ENCODE measurements around the gene JMJD7. TPM values are rescaled to one million over a fixed set of nuclear protein-coding genes. Genes with fewer than 3 reads are reported as not detected.

Gene JMJD7
- polyA plus RNA-seq, 2 of the 4 experiments (the other 2 are of a cell fraction): 3.4 to 3.8 TPM

GRCh38 chr15:41868321-41868720 is 40.4 kb downstream of the JMJD7 start:
- H3K4me2 ChIP-seq: no peak overlapping the region
- H3K4me1 ChIP-seq: no peaks in the 10 kb centered on the region
- FAIRE-seq (no peak), ATAC-seq (no peak), DNase-seq (ENCODE audit: low read depth in 1 of 2, low spot score in 1 of 2) (no peak)
- CTCF ChIA-PET: interaction anchor here (0.6 kb wide), 1 partner anchor 9 kb away, joined by 3 read pairs; no protein-coding TSS in a partner anchor
- WGBS (ENCODE audit: missing lambda C conversion rate): 87% methylated on average over 4 of the region's 15 CpGs
- TF ChIP-seq ZSCAN20 (CRISPR knock-in tag; IDR thresholded peaks at IDR 0.05) (no peak), USF2 (IDR thresholded peaks at IDR 0.05) (no peak), NFE2L2 (conservative IDR thresholded peaks at IDR 0.05; ENCODE audit: low read length) (no peak), RARB (CRISPR knock-in tag; IDR thresholded peaks at IDR 0.05) (no peak), POLR2AphosphoS2 (conservative IDR thresholded peaks at IDR 0.05; ENCODE audit: low read length) (no peak), RAD21 (conservative IDR thresholded peaks at IDR 0.05 in 1 of 2, IDR thresholded peaks at IDR 0.05 in 1 of 2) (no peak), MAX (IDR thresholded peaks at IDR 0.05) (no peak), CHD2 (IDR thresholded peaks at IDR 0.05; ENCODE audit: low read length, partially characterized antibody) (no peak), KDM1A (IDR thresholded peaks at IDR 0.05; ENCODE audit: low read depth) (no peak), ZNF302 (CRISPR knock-in tag; IDR thresholded peaks at IDR 0.05) (no peak), FOSL2 (IDR thresholded peaks at IDR 0.05) (no peak), FOSL2 (CRISPR knock-in tag; IDR thresholded peaks at IDR 0.05) (no peak), FOXS1 (CRISPR knock-in tag; IDR thresholded peaks at IDR 0.05) (no peak), CBX2 (IDR thresholded peaks at IDR 0.05; ENCODE audit: borderline replicate concordance, low read depth) (no peak)
- POLR2A ChIA-PET: interaction anchor here (0.6 kb wide), 1 partner anchor 324 kb away, joined by 5 read pairs; the partner anchor contains the start of gene RPAP1
- no peak overlapping the region for H3K4me3 ChIP-seq
- no peak overlapping the region for H3K27ac ChIP-seq
- no peaks in the 10 kb centered on the region for H3K9me3 ChIP-seq

- CTCF ChIA-PET: interaction anchor here (0.9 to 1.1 kb wide), 2 partner anchors 35 to 50 kb away, joined by 3 to 4 read pairs; no protein-coding TSS in a partner anchor
- no peak for FAIRE-seq
Measured at GRCh38 chr15:41869770-41870688, 42.1 kb downstream of the JMJD7 start.

More at GRCh38 chr15:41869770-41870688, 42.1 kb downstream of the JMJD7 start:
- Histone ChIP-seq H3K4me3 (no peak overlapping the region), H3K27ac (no peak overlapping the region), H3K4me2 (no peak overlapping the region), H3K9me3 (no peaks in the 10 kb centered on the region), H3K4me1 (no peaks in the 10 kb centered on the region)
- WGBS (ENCODE audit: missing lambda C conversion rate): 81% methylated on average over 30 of the region's 42 CpGs
- TF ChIP-seq HOXA7 (CRISPR knock-in tag; IDR thresholded peaks at IDR 0.05) (no peak), ELK1 (IDR thresholded peaks at IDR 0.05; ENCODE audit: low read depth, low read length) (no peak), TFCP2L1 (CRISPR knock-in tag; IDR thresholded peaks at IDR 0.05) (no peak), ESRRA (IDR thresholded peaks at IDR 0.05; ENCODE audit: borderline replicate concordance, low read length) (no peak), RARB (CRISPR knock-in tag; IDR thresholded peaks at IDR 0.05) (no peak), HOXB5 (CRISPR knock-in tag; IDR thresholded peaks at IDR 0.05) (no peak), ATOH8 (CRISPR knock-in tag; IDR thresholded peaks at IDR 0.05; ENCODE audit: low read depth) (no peak), NR3C1 (IDR thresholded peaks at IDR 0.05) (no peak), HDAC2 (IDR thresholded peaks at IDR 0.05) (no peak), CBX8 (IDR thresholded peaks at IDR 0.05) (no peak), JUN (IDR thresholded peaks at IDR 0.05) (no peak), CEBPB (IDR thresholded peaks at IDR 0.05) (no peak), CHD2 (IDR thresholded peaks at IDR 0.05; ENCODE audit: low read length, partially characterized antibody) (no peak), ZSCAN20 (CRISPR knock-in tag; IDR thresholded peaks at IDR 0.05) (no peak)
- TF ChIP-seq, protein P1, sequence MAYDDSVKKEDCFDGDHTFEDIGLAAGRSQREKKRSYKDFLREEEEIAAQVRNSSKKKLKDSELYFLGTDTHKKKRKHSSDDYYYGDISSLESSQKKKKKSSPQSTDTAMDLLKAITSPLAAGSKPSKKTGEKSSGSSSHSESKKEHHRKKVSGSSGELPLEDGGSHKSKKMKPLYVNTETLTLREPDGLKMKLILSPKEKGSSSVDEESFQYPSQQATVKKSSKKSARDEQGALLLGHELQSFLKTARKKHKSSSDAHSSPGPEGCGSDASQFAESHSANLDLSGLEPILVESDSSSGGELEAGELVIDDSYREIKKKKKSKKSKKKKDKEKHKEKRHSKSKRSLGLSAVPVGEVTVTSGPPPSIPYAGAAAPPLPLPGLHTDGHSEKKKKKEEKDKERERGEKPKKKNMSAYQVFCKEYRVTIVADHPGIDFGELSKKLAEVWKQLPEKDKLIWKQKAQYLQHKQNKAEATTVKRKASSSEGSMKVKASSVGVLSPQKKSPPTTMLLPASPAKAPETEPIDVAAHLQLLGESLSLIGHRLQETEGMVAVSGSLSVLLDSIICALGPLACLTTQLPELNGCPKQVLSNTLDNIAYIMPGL (CRISPR knock-in tag; IDR thresholded peaks at IDR 0.05; ENCODE audit: borderline replicate concordance): no peak
- TF ChIP-seq, protein P2, sequence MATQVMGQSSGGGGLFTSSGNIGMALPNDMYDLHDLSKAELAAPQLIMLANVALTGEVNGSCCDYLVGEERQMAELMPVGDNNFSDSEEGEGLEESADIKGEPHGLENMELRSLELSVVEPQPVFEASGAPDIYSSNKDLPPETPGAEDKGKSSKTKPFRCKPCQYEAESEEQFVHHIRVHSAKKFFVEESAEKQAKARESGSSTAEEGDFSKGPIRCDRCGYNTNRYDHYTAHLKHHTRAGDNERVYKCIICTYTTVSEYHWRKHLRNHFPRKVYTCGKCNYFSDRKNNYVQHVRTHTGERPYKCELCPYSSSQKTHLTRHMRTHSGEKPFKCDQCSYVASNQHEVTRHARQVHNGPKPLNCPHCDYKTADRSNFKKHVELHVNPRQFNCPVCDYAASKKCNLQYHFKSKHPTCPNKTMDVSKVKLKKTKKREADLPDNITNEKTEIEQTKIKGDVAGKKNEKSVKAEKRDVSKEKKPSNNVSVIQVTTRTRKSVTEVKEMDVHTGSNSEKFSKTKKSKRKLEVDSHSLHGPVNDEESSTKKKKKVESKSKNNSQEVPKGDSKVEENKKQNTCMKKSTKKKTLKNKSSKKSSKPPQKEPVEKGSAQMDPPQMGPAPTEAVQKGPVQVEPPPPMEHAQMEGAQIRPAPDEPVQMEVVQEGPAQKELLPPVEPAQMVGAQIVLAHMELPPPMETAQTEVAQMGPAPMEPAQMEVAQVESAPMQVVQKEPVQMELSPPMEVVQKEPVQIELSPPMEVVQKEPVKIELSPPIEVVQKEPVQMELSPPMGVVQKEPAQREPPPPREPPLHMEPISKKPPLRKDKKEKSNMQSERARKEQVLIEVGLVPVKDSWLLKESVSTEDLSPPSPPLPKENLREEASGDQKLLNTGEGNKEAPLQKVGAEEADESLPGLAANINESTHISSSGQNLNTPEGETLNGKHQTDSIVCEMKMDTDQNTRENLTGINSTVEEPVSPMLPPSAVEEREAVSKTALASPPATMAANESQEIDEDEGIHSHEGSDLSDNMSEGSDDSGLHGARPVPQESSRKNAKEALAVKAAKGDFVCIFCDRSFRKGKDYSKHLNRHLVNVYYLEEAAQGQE (IDR thresholded peaks at IDR 0.05): no peak
- ATAC-seq (no peak), DNase-seq (ENCODE audit: low read depth in 1 of 2, low spot score in 1 of 2) (no peak)
- POLR2A ChIA-PET: no interaction called here
